Caki2 (cell line): Measurements from ENCODE around the gene PSORS1C1. TPM values are rescaled to one million over a fixed set of nuclear protein-coding genes. Genes with fewer than 3 reads are reported as not detected.
"Not testable (repeated sequence)": the region's sequence is repeated elsewhere in the genome, so short reads cannot be mapped to it uniquely, and the experiment has no call there.

Experiments used
- DNase-seq: peaks from one replicate; pipeline ENCODE4 v3.0.0-alpha.2; 2015; ENCODE audit warnings: low read depth
- in situ Hi-C: cut with HindIII; loops from 2 replicates; pipeline ENCODE4 v1.10.0; 2016; ENCODE audit warnings: low sequenced_read_pairs, low pct_unique_long_range_greater_than_20kb, mixed read lengths
- total RNA-seq: library from RNA; depleted of rRNA; stranded (reverse); fragments of >200 nt; shearing (Covaris generic); gene quantifications from 2 replicates; pipeline ENCODE4 v1.2.3, GENCODE V29; 2014; ENCODE audit warnings: low replicate concordance; rRNA removed

Gene PSORS1C1
- total RNA-seq, 1 experiment from 2014 or later: 0.20 TPM

GRCh38 chr6:31185695-31186051 lies 71.1 kb downstream of the PSORS1C1 start:
- in situ Hi-C loops: not testable (repeated sequence)

GRCh38 chr6:31186052-31186734 lies 71.6 kb downstream of the PSORS1C1 start:
- in situ Hi-C loops: no loop called here

More at GRCh38 chr6:31185695-31186051, 71.1 kb downstream of the PSORS1C1 start:
- not testable (repeated sequence) for DNase-seq

GRCh38 chr6:31187780-31188194 lies 73.2 kb downstream of the PSORS1C1 start:
- in situ Hi-C loops: no loop called here

More at GRCh38 chr6:31186052-31186734, 71.6 kb downstream of the PSORS1C1 start:
- peak; percentile 96 for DNase-seq

DNA sequence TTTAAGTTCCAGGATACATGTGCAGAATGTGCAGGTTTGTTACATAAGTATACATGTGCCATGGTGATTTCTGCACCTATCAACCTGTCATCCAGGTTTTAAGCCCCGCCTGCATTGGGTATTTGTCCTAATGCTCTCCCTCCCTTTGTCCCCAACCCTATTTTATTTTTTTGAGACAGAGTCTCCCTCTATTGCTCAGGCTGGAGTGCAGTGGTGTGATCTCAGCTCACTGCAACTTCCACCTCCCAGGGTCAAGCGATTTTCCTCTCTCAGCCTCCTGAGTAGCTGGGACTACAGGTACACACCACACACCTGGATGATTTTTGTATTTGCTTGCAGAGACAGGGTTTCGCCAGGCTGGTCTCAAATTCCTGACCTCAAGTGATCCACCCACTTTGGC lies 74.6 kb downstream of the PSORS1C1 start:
- in situ Hi-C loops, DNase-seq: not testable (repeated sequence)

More at GRCh38 chr6:31187780-31188194, 73.2 kb downstream of the PSORS1C1 start:
- DNase-seq: peak; percentile 98

Other genes with a start within 250 kb of the PSORS1C1 start
- gene DDR1, start 230.3 kb upstream of the PSORS1C1 start, total RNA-seq: 182 and 197 TPM in 2 replicates
- 49.7 and 58.5 TPM in 2 replicates for gene GTF2H4, start 206.6 kb upstream of the PSORS1C1 start, total RNA-seq
- 29.5 and 43.7 TPM in 2 replicates for gene VARS2, start 200.6 kb upstream of the PSORS1C1 start, total RNA-seq
- gene SFTA2, start 182.6 kb upstream of the PSORS1C1 start, total RNA-seq: not detected in 2 replicates
- gene MUCL3, start 173.8 kb upstream of the PSORS1C1 start, total RNA-seq: 0.24 TPM in 1 of 2 replicates, not detected in the other
- gene MUC21, start 131.1 kb upstream of the PSORS1C1 start, total RNA-seq: not detected in 2 replicates
- not detected in 2 replicates for gene MUC22, start 104.3 kb upstream of the PSORS1C1 start, total RNA-seq
- not detected in 2 replicates for gene C6orf15, start 2.2 kb upstream of the PSORS1C1 start, total RNA-seq
- gene CDSN, start 5.6 kb downstream of the PSORS1C1 start, total RNA-seq: not detected in 2 replicates
- gene PSORS1C2, start 24.3 kb downstream of the PSORS1C1 start, total RNA-seq: not detected in 2 replicates
- gene CCHCR1, start 43.0 kb downstream of the PSORS1C1 start, total RNA-seq: 130 and 142 TPM in 2 replicates
- 34.9 and 37.6 TPM in 2 replicates for gene TCF19, start 43.8 kb downstream of the PSORS1C1 start, total RNA-seq
- gene POU5F1, start 55.9 kb downstream of the PSORS1C1 start, total RNA-seq: 0.09 and 26.0 TPM in 2 replicates
- 934 and 946 TPM in 2 replicates for gene HLA-C, start 157.3 kb downstream of the PSORS1C1 start, total RNA-seq
- 379 and 544 TPM in 2 replicates for gene HLA-B, start 242.4 kb downstream of the PSORS1C1 start, total RNA-seq